OCI-LY1 (cell line): Measurements from ENCODE around the gene FAM50A.

Source experiments
- EZH2 ChIP-seq: fragments of 200-600 bp; sonication (generic), shearing (Covaris generic); IDR thresholded peaks from 2 replicates; pipeline ENCODE4 v1.8.0; 2017; ENCODE audit warnings: borderline replicate concordance, mixed run types, mild to moderate bottlenecking, antibody characterized with exemption, low read length, moderate library complexity, mixed read lengths
- TF ChIP-seq, protein P1 (sequence below): fragments of 200-600 bp; sonication (generic), shearing (Covaris generic); IDR thresholded peaks from 2 replicates; pipeline ENCODE4 v1.5.1; 2017; ENCODE audit warnings: mild to moderate bottlenecking, antibody characterized with exemption, low read length, moderate library complexity, mixed read lengths

DNA sequence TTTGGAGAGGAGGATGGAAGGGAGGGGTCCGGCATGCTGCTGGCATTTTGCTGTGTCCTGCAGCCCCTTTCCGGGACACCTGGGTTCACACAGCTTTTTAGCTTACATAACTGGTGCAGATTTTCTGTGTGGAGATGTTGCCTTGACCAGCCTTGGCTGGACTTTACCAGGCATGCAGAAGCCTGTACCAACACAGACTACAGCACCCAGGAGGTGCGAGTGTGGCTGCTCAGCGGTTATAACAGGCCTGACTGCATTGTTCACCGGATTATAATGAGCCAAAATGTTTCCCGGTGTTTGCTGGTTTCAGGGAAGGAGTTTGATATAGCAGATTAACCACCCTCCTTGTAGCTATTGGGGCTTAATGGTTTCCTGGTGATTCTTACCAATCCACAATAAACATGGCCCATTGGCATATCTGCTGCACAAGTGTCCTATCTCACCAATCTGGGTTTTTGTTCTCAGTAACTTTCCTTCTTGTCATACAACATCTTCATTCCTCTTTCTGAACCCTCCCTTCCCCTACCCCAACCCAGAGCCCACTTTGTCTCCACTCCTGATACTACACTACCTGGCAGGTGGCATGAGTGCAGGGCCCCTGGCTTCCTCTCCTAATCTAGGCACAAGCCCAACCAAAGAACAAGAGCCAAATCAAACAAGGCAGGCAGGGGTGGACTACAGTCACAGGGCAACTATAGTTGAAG is 41.9 kb upstream of the FAM50A start:
- TF ChIP-seq, protein P1, sequence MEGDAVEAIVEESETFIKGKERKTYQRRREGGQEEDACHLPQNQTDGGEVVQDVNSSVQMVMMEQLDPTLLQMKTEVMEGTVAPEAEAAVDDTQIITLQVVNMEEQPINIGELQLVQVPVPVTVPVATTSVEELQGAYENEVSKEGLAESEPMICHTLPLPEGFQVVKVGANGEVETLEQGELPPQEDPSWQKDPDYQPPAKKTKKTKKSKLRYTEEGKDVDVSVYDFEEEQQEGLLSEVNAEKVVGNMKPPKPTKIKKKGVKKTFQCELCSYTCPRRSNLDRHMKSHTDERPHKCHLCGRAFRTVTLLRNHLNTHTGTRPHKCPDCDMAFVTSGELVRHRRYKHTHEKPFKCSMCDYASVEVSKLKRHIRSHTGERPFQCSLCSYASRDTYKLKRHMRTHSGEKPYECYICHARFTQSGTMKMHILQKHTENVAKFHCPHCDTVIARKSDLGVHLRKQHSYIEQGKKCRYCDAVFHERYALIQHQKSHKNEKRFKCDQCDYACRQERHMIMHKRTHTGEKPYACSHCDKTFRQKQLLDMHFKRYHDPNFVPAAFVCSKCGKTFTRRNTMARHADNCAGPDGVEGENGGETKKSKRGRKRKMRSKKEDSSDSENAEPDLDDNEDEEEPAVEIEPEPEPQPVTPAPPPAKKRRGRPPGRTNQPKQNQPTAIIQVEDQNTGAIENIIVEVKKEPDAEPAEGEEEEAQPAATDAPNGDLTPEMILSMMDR, result no peak
- no peak for TF ChIP-seq EZH2
